Naive thymus-derived CD4-positive, alpha-beta T cell (primary cell): ENCODE measurements around the gene AMMECR1L. TPM values are rescaled to one million over a fixed set of nuclear protein-coding genes. Genes with fewer than 3 reads are reported as not detected.

Source experiments
- ATAC-seq: fragments of 150-1000 bp; cut with Tn5 transposase; 2 replicates; pipeline ENCODE4 v1.10.0; 2021; ENCODE audit warnings: mild to moderate bottlenecking, moderate library complexity
- CTCF ChIA-PET: fragments of 350-600 bp; sonication (Branson Sonifier 250); formaldehyde crosslinking; loops from one replicate; lab custom pipeline; 2021; ENCODE audit warnings: antibody characterized with exemption; lab: Charles Lee
- POLR2A ChIA-PET: fragments of 350-600 bp; sonication (Branson Sonifier 250); formaldehyde crosslinking; loops from one replicate; lab custom pipeline; 2021; ENCODE audit warnings: antibody characterized with exemption, inconsistent platforms; lab: Charles Lee
- DNase-seq, 9 donors: peaks; one replicate each; pipeline versions ENCODE4 v3.0.0 to v3.0.0-alpha.2; 2020 to 2022; ENCODE audit warnings: mixed read lengths in 1 of 9
- H3K27ac ChIP-seq: one replicate; pipeline ENCODE4 v1.7.0; 2013; ENCODE audit warnings: mild to moderate bottlenecking, low read depth, low read length, moderate library complexity
- H3K27me3 ChIP-seq, 2 donors: one replicate each; pipeline ENCODE4 v1.7.0; 2013; ENCODE audit warnings: low read length in 2 of 2, mild to moderate bottlenecking in 2 of 2, moderate library complexity in 2 of 2; ENCODE audit not compliant: control insufficient read depth in 2 of 2, insufficient read depth in 2 of 2
- H3K36me3 ChIP-seq, 3 experiments: 1 replicate in 2 of 3; 2 replicates in 1 of 3; pipeline ENCODE4 v1.7.0; 2013; ENCODE audit warnings: low read length in 3 of 3, mild to moderate bottlenecking in 3 of 3, moderate library complexity in 1 of 3; ENCODE audit not compliant: insufficient read depth in 3 of 3, control insufficient read depth in 2 of 3
- H3K4me1 ChIP-seq, 2 donors: one replicate each; pipeline ENCODE4 v1.7.0; 2013; ENCODE audit warnings: low read length in 2 of 2, mild to moderate bottlenecking in 2 of 2, moderate library complexity in 1 of 2; ENCODE audit not compliant: control insufficient read depth in 2 of 2, insufficient read depth in 2 of 2
- H3K4me3 ChIP-seq: 2 replicates; pipeline ENCODE4 v1.7.0; 2013; ENCODE audit warnings: mild to moderate bottlenecking, low read length
- H3K9me3 ChIP-seq, 3 experiments: 1 replicate in 2 of 3; 2 replicates in 1 of 3; pipeline ENCODE4 v1.7.0; 2013; ENCODE audit warnings: low read length in 3 of 3; ENCODE audit not compliant: control insufficient read depth in 2 of 3
- H3K27ac Mint-ChIP-seq, 9 donors: one replicate each; pipeline ENCODE4 v1.8.0; 2020 to 2022; ENCODE audit warnings: mixed read lengths in 9 of 9, mild to moderate bottlenecking in 8 of 9, moderate library complexity in 5 of 9, inconsistent platforms in 2 of 9
- H3K27me3 Mint-ChIP-seq, 5 donors: one replicate each; pipeline ENCODE4 v1.8.0; 2021 to 2022; ENCODE audit warnings: mixed read lengths in 5 of 5, mild to moderate bottlenecking in 1 of 5
- H3K36me3 Mint-ChIP-seq, 5 donors: one replicate each; pipeline ENCODE4 v1.8.0; 2020 to 2022; ENCODE audit warnings: mixed read lengths in 5 of 5, mild to moderate bottlenecking in 3 of 5, inconsistent platforms in 1 of 5
- H3K4me1 Mint-ChIP-seq, 7 donors: one replicate each; pipeline ENCODE4 v1.8.0; 2020 to 2022; ENCODE audit warnings: mixed read lengths in 7 of 7, mild to moderate bottlenecking in 3 of 7, inconsistent platforms in 1 of 7
- H3K4me3 Mint-ChIP-seq, 10 donors: one replicate each; pipeline ENCODE4 v1.8.0; 2020 to 2022; ENCODE audit warnings: mild to moderate bottlenecking in 10 of 10, mixed read lengths in 10 of 10, moderate library complexity in 6 of 10, inconsistent platforms in 2 of 10
- H3K9me3 Mint-ChIP-seq, 11 donors: one replicate each; pipeline ENCODE4 v1.8.0; 2020 to 2022; ENCODE audit warnings: mixed read lengths in 11 of 11, mild to moderate bottlenecking in 4 of 11, inconsistent platforms in 1 of 11, moderate library complexity in 1 of 11
- intact Hi-C, 2 donors: fragments of 100-400 bp; cut with micrococcal nuclease; formaldehyde crosslinking; loops; one replicate each; pipeline ENCODE4 v1.15.1; 2023
- polyA plus RNA-seq, 2 donors: library from polyadenylated mRNA; unstranded; fragments of 300-500 nt; fragmentation: Illumina TruSeq; gene quantifications; one replicate each; pipeline ENCODE4 v1.2.3, GENCODE V29; 2021
- total RNA-seq, 6 experiments: library from RNA in 5 of 6; stranded (reverse) in 5 of 6; gene quantifications; 1 replicate in 5 of 6; 2 replicates in 1 of 6; pipeline ENCODE4 v1.2.3 and lab custom pipeline; 2021 to 2026

Gene AMMECR1L
- total and polyA plus RNA-seq, 7 experiments from 2014 or later = 4.4 to 17.2 (median 12.0) TPM

DNA sequence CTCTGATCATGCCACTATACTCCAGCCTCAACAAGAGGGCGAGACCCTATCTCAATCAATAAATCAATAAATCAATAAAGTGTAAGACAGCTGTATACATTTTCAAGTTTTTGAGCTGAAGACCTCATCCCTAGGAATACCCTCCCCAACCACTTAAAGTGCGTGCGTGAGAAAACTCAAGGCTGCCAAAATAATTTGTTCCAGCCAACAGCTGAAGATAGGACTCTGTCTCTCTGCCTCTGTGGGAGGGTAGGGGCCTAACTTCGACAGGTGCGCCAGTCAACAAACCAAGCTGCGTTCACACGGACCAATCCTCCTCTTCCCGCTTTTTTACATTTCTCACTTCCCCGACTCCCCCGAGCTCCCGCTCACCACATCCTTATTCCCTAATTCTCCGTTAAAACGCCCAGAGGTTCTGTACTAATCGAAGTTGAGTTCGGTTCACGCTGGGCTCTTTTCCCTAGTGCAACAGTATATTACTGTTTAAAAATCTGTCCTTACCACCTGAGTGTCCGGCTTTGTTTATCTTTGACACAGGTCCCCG, 28.4 kb downstream of the AMMECR1L start:
- Mint-ChIP-seq H3K36me3 (peaks cover 0 to 15% (median 4%) of the 10 kb centered on the region in 5 donors), H3K27ac (peak overlapping the region; percentile 29 to 97 (median 90)), H3K4me3 (peak overlapping the region; percentile 84 to 99 (median 94)), H3K9me3 (no peaks in the 10 kb centered on the region), H3K27me3 (no peaks in the 10 kb centered on the region), H3K4me1 (peaks cover 22 to 68% (median 44%) of the 10 kb centered on the region in 7 donors)
- intact Hi-C loops = loop anchor here (5.0 to 10.0 kb wide), 3 partner anchors 155 to 330 kb away; partner anchors contain the start of genes IWS1 (in 1 of the 2), SFT2D3 (in 1 of the 2) and UGGT1 (in 1 of the 2)
- Histone ChIP-seq H3K27ac (peak overlapping the region; percentile 86), H3K9me3 (no peaks in the 10 kb centered on the region), H3K4me1 (peaks cover 22 to 25% of the 10 kb centered on the region in 2 donors), H3K36me3 (peaks cover 0 to 17% (median 0%) of the 10 kb centered on the region in 3 experiments), H3K4me3 (peak overlapping the region; percentile 98), H3K27me3 (no peaks in the 10 kb centered on the region)
- ChIA-PET CTCF (no interaction called here), POLR2A (interaction anchor here (0.5 to 2.6 kb wide), 12 partner anchors 11 to 564 kb away, joined by 3 to 10 read pairs (median 4); partner anchors contain the start of genes SAP130, SFT2D3, UGGT1 and WDR33)
- DNase-seq (no peak), ATAC-seq (no peak)

DNA sequence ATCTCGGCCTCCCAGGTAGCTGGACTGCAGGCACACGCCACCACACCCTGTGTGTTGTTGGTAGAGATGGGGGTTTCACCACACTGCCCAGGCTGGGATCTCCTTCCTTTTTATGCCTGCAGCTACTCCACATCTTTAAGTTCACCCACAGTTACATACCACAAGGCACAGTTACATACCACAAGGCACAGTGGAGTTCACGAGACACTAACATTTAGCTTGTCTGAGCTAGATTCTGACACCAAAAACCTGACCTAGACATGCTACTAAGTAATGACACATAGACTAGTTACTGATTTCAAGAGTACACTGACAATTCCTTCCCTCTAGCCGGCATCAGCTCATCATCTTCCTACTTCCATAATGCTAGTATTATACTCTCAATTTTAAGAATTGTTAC, 32.1 kb downstream of the AMMECR1L start:
- Histone ChIP-seq H3K27ac (no peak overlapping the region), H3K4me3 (no peak overlapping the region), H3K36me3 (peaks cover 0 to 39% (median 0%) of the 10 kb centered on the region in 3 experiments), H3K27me3 (no peaks in the 10 kb centered on the region), H3K9me3 (no peaks in the 10 kb centered on the region), H3K4me1 (peaks cover 22 to 25% of the 10 kb centered on the region in 2 donors)
- intact Hi-C loops = loop anchor here in 1 of 2 donors (10.0 kb wide), 1 partner anchor 241 kb away; the partner anchor contains the start of gene UGGT1
- Mint-ChIP-seq H3K4me1 (peaks cover 21 to 63% (median 47%) of the 10 kb centered on the region in 7 donors), H3K27ac (peak overlapping the region in 7 of 9 donors; percentile 29 to 71 (median 33)), H3K9me3 (no peaks in the 10 kb centered on the region), H3K36me3 (peaks cover 3 to 36% (median 14%) of the 10 kb centered on the region in 5 donors), H3K4me3 (peak overlapping the region in 3 of 10 donors; percentile 7 to 48 (median 7)), H3K27me3 (no peaks in the 10 kb centered on the region)
- ATAC-seq (no peak), DNase-seq (no peak)
- POLR2A ChIA-PET = no interaction called here
- CTCF ChIA-PET = interaction anchor here (0.5 to 0.6 kb wide), 2 partner anchors 56 to 498 kb away, joined by 3 read pairs; no protein-coding TSS in a partner anchor

DNA sequence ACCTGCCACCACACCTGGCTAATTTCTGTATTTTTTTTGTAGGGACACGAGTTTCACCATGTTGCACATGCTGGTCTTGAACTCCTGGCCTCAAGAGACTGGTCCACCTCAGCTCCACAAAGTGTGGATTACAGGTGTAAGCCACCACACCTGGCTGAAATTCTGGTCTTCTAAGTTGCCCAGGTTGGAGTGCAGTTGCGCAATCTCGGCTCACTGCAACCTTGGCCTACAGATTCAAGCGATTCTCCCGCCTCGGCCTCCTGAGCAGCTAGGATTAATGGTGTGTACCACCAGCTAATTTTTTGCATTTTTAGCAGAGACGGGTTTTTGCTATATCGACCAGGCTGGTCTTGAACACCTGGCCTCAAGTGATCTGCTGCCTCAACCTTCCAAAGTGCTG, 33.4 kb downstream of the AMMECR1L start:
- Histone ChIP-seq H3K27me3 (no peaks in the 10 kb centered on the region), H3K4me3 (no peak overlapping the region), H3K4me1 (peaks cover 17 to 25% of the 10 kb centered on the region in 2 donors), H3K36me3 (peaks cover 0 to 47% (median 0%) of the 10 kb centered on the region in 3 experiments), H3K9me3 (no peaks in the 10 kb centered on the region), H3K27ac (no peak overlapping the region)
- POLR2A ChIA-PET = interaction anchor here (0.6 kb wide), 1 partner anchor 308 kb away, joined by 3 read pairs; no protein-coding TSS in a partner anchor
- Mint-ChIP-seq H3K4me3 (no peak overlapping the region), H3K9me3 (no peaks in the 10 kb centered on the region), H3K27ac (peak overlapping the region in 1 of 9 donors; percentile 43), H3K27me3 (no peaks in the 10 kb centered on the region), H3K36me3 (peaks cover 3 to 39% (median 14%) of the 10 kb centered on the region in 5 donors), H3K4me1 (peaks cover 21 to 55% (median 39%) of the 10 kb centered on the region in 7 donors)
- intact Hi-C loops = loop anchor here in 1 of 2 donors (10.0 kb wide), 1 partner anchor 242 kb away; the partner anchor contains the start of gene UGGT1
- ATAC-seq (no peak), DNase-seq (no peak)
- CTCF ChIA-PET = no interaction called here

DNA sequence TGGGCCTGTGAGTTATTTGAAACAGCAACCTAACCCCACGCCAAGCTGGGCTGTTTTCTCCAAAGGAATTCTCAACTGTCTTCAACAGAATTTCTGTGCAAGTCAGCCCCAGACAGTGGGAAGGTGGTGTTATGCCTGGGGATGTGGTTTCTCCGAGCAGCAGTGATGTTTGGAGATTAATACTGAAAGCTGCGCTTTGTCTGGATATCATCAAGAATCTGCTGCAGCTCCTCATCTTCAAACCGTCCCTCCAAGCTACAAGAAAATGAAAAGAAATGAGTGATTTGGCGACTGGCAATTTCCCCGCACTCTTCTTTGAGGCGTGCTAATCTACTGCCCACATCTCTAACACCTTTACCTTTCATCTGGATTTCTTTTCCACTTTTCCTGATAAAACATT, 37.8 kb downstream of the AMMECR1L start:
- no peak for ATAC-seq
- H3K36me3 ChIP-seq = peaks cover 0 to 61% (median 6%) of the 10 kb centered on the region in 3 experiments

DNA sequence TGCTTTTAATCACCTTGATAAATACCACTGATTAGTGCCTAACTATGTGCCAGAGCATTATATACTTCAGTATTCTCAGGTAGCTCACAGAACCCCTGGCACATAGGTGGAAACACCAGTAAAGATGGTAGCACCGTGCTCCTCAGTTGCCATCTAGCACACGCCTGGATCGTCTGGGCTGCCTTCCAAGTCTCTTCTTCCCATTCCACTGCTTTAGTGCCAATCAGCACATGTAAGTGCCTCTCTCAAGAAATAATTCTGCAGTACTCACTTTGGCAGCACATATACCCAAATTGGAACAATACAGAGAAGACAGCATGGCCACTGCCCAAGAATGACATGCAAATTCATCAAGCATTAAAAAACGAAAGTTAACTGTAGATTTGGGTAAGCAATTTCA, 40.8 kb downstream of the AMMECR1L start:
- Mint-ChIP-seq H3K36me3 (peaks cover 3 to 30% (median 20%) of the 10 kb centered on the region in 5 donors), H3K4me3 (no peak overlapping the region), H3K4me1 (peaks cover 0 to 10% (median 5%) of the 10 kb centered on the region in 7 donors), H3K27me3 (no peaks in the 10 kb centered on the region), H3K9me3 (peaks cover 0 to 4% (median 0%) of the 10 kb centered on the region in 11 donors), H3K27ac (peak overlapping the region in 1 of 9 donors; percentile 28)
- intact Hi-C loops = no loop called here
- H3K9me3 ChIP-seq = no peaks in the 10 kb centered on the region
- no peak for DNase-seq
- no peak for ATAC-seq
- no peaks in the 10 kb centered on the region for H3K4me1 ChIP-seq
- POLR2A ChIA-PET = interaction anchor here (0.6 to 1.2 kb wide), 4 partner anchors 11 to 539 kb away, joined by 3 to 4 read pairs (median 4); no protein-coding TSS in a partner anchor
- H3K27ac ChIP-seq = no peak overlapping the region
- CTCF ChIA-PET = no interaction called here
- no peak overlapping the region for H3K4me3 ChIP-seq
- peaks cover 0 to 44% (median 6%) of the 10 kb centered on the region in 3 experiments for H3K36me3 ChIP-seq
- no peaks in the 10 kb centered on the region for H3K27me3 ChIP-seq

More for the DNA sequence above, 37.8 kb downstream of the AMMECR1L start:
- intact Hi-C loops = no loop called here
- POLR2A ChIA-PET = no interaction called here
- no peak overlapping the region for H3K4me3 ChIP-seq
- no peaks in the 10 kb centered on the region for H3K27me3 ChIP-seq
- Mint-ChIP-seq H3K27ac (no peak overlapping the region), H3K4me3 (no peak overlapping the region), H3K27me3 (no peaks in the 10 kb centered on the region), H3K4me1 (peaks cover 4 to 13% (median 7%) of the 10 kb centered on the region in 7 donors), H3K9me3 (no peaks in the 10 kb centered on the region), H3K36me3 (peaks cover 3 to 42% (median 22%) of the 10 kb centered on the region in 5 donors)
- no peak for DNase-seq
- no peaks in the 10 kb centered on the region for H3K9me3 ChIP-seq
- CTCF ChIA-PET = no interaction called here
- no peaks in the 10 kb centered on the region for H3K4me1 ChIP-seq
- H3K27ac ChIP-seq = no peak overlapping the region

DNA sequence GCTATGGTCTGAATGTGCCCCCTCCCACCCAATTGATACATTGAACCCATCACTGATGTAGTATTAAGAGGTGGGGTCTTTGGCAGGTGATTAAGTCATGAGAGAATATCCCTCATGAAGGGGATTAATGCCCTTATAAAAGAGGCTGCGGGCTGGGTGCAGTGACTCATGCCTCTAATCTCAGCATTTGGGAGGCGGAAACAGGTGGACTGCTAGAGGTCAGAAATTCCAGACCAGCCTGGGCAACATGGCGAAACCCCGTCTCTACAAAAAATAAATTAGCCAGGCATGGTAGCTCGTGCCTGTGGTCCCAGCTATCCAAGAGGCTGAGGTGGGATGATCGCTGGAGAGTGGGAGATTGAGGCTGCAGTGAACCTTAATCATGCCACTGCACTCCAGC, 42.1 kb downstream of the AMMECR1L start:
- Mint-ChIP-seq H3K9me3 (peaks cover 0 to 4% (median 0%) of the 10 kb centered on the region in 11 donors), H3K4me1 (peaks cover 0 to 6% (median 4%) of the 10 kb centered on the region in 7 donors), H3K4me3 (no peak overlapping the region), H3K27ac (no peak overlapping the region), H3K36me3 (peaks cover 0 to 20% (median 12%) of the 10 kb centered on the region in 5 donors), H3K27me3 (no peaks in the 10 kb centered on the region)
- ChIA-PET CTCF (no interaction called here), POLR2A (interaction anchor here (1.1 to 1.2 kb wide), 3 partner anchors 13 to 14 kb away, joined by 3 to 5 read pairs (median 4); no protein-coding TSS in a partner anchor)
- ATAC-seq = no peak
- no peaks in the 10 kb centered on the region for H3K27me3 ChIP-seq
- H3K4me1 ChIP-seq = no peaks in the 10 kb centered on the region
- peaks cover 0 to 34% (median 6%) of the 10 kb centered on the region in 3 experiments for H3K36me3 ChIP-seq
- intact Hi-C loops = no loop called here
- H3K4me3 ChIP-seq = no peak overlapping the region
- H3K27ac ChIP-seq = no peak overlapping the region
- no peaks in the 10 kb centered on the region for H3K9me3 ChIP-seq
- no peak for DNase-seq
